Erythroblast (primary cell): ENCODE results near the gene CLDN14.

ENCODE experiments used
- GATA1 ChIP-seq: IDR thresholded peaks from 2 replicates; pipeline ENCODE4 v1.6.1; 2011; ENCODE audit warnings: low read depth, mild to moderate bottlenecking, control low read depth, low read length, moderate library complexity
- POLR2A ChIP-seq: IDR thresholded peaks from 2 replicates; pipeline ENCODE4 v1.6.1; 2011; ENCODE audit warnings: mild to moderate bottlenecking, low read length

- TF ChIP-seq POLR2A (no peak), GATA1 (no peak)
These were observed 46.7 kb downstream of the CLDN14 start for GRCh38 chr21:36433059-36433709.
